IPS-NIHi7 (cell line): Measurements from ENCODE around the gene TMEM141.

ENCODE experiments used
- DNase-seq: peaks from one replicate; pipeline ENCODE4 v3.0.0; 2012; ENCODE audit warnings: mixed read lengths; ENCODE audit errors: extremely low spot score

The TMEM141 gene

GRCh38 chr9:136790640-136791515 lies at the start of gene TMEM141:
TMEM141 (plus strand) TSS chr9:136791344; CDS start chr9:136791371, 27 bp downstream.
- DNase-seq: peak; percentile 94

GRCh38 chr9:136741883-136742571 lies 49.1 kb upstream of the TMEM141 start:
- no peak for DNase-seq

GRCh38 chr9:136742591-136743391 lies 48.4 kb upstream of the TMEM141 start, which contains the start of gene LCN10:
LCN10 (minus strand) TSS chr9:136742940; CDS start chr9:136742903, 37 bp downstream.
- DNase-seq: peak; percentile 77

- DNase-seq: no peak
Observed at GRCh38 chr9:136743639-136744211, 47.4 kb upstream of the TMEM141 start.

- DNase-seq: no peak
Observed at GRCh38 chr9:136744773-136745172, 46.4 kb upstream of the TMEM141 start.

DNA sequence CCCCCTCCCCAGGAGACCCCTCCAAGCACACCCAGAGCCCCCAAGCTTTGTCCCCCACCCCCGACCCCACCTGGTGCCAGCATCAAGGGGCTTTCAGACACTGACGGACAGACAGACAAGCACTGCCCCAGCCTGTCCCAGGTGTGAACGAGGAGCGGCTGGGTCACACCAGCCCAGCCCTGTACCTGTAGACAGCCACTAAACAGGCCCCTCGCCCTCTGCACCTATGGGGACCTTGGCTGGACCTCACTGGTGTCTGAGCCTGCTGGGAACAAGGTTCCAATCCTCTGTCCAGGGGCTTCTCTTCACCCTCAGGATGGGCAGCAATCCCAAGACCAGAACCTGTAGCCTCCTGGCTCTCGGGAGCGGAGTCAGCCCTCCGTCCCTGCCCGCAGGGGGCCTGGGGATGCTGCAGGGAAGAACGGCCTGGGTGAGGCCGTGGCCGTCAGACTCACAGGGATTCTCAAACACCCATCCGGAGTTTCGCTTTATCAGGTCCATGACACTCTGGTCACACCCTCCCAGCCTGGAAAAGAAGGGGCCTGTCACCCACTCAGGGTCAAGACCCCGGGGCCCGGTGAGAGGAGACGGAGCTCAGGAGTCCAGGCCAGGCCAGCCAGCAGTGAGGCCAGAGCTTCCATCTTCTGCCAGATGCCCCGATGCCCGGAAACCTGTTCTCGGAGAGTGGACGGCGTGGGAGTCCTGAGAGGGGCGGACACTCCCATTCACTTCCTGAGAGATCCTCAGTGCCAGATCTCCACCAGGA lies 45.6 kb upstream of the TMEM141 start:
- no peak for DNase-seq

- DNase-seq: no peak
Observed at GRCh38 chr9:136746155-136746490, 45.0 kb upstream of the TMEM141 start.

GRCh38 chr9:136746621-136747020 lies 44.5 kb upstream of the TMEM141 start:
- DNase-seq: no peak

- DNase-seq: no peak
Observed at GRCh38 chr9:136747161-136748060, 43.7 kb upstream of the TMEM141 start.

DNA sequence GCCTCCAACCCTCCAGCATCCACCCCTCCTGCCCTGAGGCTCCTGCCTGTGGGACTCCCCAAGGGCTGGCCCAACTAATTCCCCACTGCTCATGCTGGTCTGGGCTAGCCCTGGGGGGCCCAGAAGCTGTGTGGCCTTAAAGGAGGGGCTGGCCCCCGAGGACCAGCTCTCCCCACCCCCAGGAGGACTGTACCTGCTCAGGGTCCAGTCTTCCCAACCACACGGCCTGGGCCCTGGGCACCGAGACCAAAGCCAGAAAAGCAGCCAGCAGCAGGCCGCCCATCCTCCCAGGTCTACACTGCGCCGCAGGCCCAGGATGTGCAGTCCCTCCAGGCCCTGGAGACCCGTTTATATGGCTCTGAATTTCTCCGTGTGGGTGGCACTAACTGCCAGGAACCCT lies 42.9 kb upstream of the TMEM141 start, which contains the start of gene LCN6:
Gene LCN6, minus strand, starts transcription at position 325 of the 400 bp plus-strand sequence. Its CDS starts 42 bp downstream, at position 283.
- DNase-seq: no peak

DNA sequence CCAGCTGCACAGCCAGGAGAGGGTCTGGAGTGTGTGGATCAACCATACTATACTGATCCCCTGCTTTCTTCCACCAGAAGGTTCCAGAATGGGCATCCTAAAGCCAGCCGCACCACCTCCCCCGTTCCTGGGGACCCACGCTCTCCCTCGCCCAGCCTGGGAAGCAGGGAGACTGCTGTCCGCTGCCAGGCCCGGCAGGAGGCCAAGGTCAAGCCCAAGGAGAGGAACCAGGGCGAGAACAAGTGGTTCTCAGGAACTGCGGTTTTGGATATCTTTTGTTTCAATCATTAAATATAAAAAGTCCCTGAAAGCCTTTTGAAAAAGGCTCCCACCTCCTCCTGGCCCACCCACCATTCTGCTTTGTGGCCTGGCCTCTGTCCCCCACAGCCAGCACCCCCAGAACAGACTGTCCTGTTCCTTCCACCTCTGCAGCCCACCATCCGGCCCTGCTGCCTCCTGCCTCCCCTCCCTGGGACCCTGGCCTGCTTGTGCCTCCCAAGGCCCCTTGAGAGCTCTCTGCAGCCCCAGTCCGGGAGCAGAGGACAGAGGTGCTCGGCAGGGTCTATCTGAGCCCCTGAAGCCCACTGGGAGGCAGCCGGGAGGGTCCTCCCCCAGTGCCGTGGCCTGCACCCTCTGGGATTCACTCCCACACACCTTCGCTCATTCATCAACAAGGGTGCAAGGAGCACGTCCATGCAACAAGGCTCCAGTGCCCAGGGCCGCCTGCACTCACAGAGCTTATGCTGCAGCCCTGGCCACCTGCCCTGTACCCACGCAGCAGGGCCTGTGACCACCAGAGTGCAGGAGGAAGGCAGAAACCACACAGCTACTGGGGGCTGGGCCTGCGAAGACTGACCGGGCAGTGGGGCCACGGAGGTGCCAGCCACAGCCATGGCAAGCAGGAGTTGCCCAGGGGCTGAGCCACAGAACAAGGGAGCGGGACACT lies 42.2 kb upstream of the TMEM141 start:
- DNase-seq: no peak

GRCh38 chr9:136750526-136750925 lies 40.6 kb upstream of the TMEM141 start:
- DNase-seq: no peak

GRCh38 chr9:136751244-136751643 lies 39.9 kb upstream of the TMEM141 start:
- DNase-seq: no peak

DNA sequence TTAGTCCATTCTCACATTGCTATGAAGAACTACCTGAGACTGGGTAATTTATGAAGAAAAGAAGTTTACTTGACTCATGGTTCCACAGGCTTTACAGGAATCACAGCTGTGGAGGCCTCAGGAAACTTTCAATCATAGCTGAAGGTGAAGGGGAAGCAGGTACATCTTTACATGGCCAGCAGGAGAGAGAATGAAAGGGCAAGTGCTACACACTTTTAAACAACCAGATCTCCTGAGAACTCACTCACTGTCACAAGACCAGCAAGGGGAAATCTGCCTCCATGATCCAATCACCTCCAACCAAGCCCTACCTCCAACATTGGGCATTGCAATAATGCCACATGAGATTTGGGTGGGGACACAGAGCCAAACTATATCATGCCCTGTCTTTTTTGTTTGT lies 39.3 kb upstream of the TMEM141 start:
- no peak for DNase-seq

DNA sequence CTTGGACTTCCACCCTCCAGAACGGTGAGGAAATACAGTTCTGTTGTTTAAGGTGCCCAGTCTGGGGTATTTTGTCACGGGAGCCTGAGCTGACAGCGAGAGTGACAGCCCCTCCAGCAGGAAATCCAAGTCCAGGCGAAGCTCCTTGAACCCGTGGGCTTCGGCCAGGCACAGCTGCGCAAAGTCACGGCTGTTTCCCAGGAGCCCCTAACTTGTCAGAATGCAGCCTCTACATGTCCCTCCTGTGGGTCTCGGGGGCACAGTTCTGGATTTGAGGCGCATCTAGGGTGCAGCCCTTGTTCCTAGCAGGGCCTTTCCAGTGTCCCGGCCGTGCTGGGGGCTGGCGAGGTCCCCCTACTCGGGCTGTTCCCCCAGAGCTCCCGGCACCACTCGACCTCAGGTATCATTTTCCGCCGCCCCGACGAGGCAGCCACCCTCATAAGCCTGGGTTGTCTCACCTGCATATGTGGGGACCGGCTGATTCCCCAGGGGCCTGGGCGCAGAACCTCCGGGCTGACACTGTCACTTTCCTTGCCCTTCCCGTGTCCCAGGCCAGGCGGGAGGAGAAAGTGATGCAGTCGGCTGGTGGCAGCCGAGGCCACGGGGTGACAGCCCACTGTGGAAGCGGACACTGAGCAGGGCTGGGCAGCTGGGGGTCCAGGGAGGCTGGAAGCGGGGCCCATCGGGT lies 37.6 kb upstream of the TMEM141 start:
- DNase-seq: no peak

DNA sequence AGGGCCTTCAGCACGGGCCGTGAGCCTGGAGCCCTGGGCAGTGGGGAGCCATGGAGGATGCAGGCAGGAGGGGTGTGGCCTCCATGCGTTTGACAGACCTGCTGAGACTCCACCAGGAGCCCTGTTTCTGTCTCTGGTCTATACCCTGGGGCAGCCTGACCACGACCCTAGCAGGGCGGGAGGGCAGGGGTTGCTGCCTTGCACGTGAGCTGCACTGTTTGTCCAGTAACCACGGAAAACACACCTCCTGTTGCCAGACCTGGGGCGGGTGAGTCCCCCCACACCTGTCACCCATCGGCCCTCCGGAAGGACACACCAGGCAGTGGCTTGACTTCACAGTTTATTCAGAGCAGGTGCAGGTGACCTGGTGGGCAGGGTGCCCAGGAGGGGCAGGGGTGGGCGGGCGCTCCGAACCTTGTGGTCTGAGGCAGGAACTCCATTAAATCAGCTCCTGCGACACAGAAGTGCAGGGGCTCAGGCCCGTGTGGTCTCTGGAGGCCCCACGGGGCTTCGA lies 37.0 kb upstream of the TMEM141 start:
- no peak for DNase-seq

DNA sequence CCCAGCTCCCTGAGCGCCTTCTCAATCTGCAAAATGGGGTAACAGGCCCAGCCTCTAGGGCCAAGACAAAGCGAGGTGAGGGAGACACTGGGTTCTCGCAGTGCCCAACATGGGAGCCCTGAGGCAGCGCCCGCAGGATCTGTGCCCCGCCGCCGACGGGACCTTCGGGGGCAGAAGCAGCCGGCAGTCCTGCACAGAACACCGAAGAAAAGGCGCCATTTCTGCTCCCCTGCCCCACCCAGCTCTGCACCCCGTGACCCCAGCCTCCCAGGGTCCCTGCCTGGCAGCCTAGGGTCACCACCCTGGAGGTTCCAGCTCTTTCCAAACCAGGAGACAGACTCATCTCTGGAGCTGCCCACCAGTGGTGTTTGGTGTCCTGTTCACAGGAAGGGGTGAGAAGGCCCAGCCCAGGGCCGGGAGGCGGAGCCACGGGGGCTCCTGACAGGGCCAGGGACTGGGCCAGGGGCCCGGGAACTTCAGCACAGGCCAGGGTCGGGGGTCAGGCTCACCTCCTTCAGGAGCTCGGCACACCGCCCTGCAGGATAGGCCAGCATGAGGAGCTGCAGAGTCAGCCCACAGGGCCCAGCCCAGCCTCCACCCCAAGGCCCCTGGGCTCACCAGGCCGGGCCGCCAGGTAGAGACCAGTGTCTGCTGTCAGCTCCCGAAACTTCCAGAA lies 36.4 kb upstream of the TMEM141 start:
- peak; percentile 53 for DNase-seq
